GM12878 (cell line): ENCODE results near the gene ZDHHC14. TPM values are rescaled to one million over a fixed set of nuclear protein-coding genes. Genes with fewer than 3 reads are reported as not detected.

ENCODE experiments used
- ATAC-seq: fragments of 200-7000 bp; cut with Tn5 transposase; 3 replicates; pipeline ENCODE4 v1.9.1; 2020; ENCODE audit warnings: mild to moderate bottlenecking, moderate library complexity
- BruUV-seq: library from RNA; stranded (reverse); fragments of 400-500 nt; replicated peaks from 2 replicates; lab custom pipeline; 2021; lab: Mats Ljungman, UMichigan
- CTCF ChIA-PET: fragments of 300-600 bp; sonication (Branson Sonifier 250); formaldehyde crosslinking; extraction: SDS; loops from one replicate; lab custom pipeline; 2021; ENCODE audit warnings: inconsistent platforms; lab: Yijun Ruan, JAX
- POLR2A ChIA-PET: fragments of 350-600 bp; formaldehyde crosslinking; extraction: SDS; loops from one replicate; lab custom pipeline; 2021; ENCODE audit warnings: inconsistent platforms; lab: Charles Lee
- RAD21 ChIA-PET: fragments of 300-600 bp; sonication (Branson Sonifier 250); formaldehyde crosslinking; loops from one replicate; lab custom pipeline; 2023; ENCODE audit warnings: antibody characterized with exemption; ENCODE audit not compliant: unreplicated experiment; lab: Charles Lee
- SMC1A ChIA-PET: fragments of 300-600 bp; sonication (Branson Sonifier 250); formaldehyde crosslinking; loops from one replicate; lab custom pipeline; 2023; ENCODE audit not compliant: unreplicated experiment, uncharacterized antibody; lab: Charles Lee
- DNase-seq: peaks from one replicate; pipeline ENCODE4 v3.0.0-alpha.2; 2011; ENCODE audit warnings: low read depth, low spot score
- FAIRE-seq: peaks from 3 replicates; lab custom pipeline; 2011; peaks lifted over from hg19 to GRCh38; lab: Jason Lieb, UNC
- H2AFZ ChIP-seq: 2 replicates; pipeline ENCODE4 v1.6.0; 2011; ENCODE audit warnings: low read depth, low read length, control low read depth; ENCODE audit not compliant: control insufficient read depth
- H3K27ac ChIP-seq: 2 replicates; pipeline ENCODE4 v1.5.1; 2011; ENCODE audit warnings: control low read depth; ENCODE audit not compliant: control insufficient read depth, insufficient read depth
- H3K27me3 ChIP-seq, 2 experiments: replicated peaks in 1 of 2; 2 replicates each; pipeline versions ENCODE4 v1.6.0 to v1.6.1; 2011; ENCODE audit warnings: low read length in 1 of 2; ENCODE audit not compliant: control insufficient read depth in 2 of 2, insufficient read depth in 2 of 2
- H3K36me3 ChIP-seq, 2 experiments: 2 replicates each; pipeline ENCODE4 v1.5.1; 2011; ENCODE audit warnings: low read length in 1 of 2; ENCODE audit not compliant: control insufficient read depth in 2 of 2, insufficient read depth in 2 of 2
- H3K4me1 ChIP-seq: 2 replicates; pipeline ENCODE4 v1.6.1; 2011; ENCODE audit warnings: mild to moderate bottlenecking, low read length, moderate library complexity, mixed read lengths; ENCODE audit not compliant: control insufficient read depth, insufficient read depth
- H3K4me2 ChIP-seq: 2 replicates; pipeline ENCODE4 v1.6.0; 2011; ENCODE audit warnings: control low read depth; ENCODE audit not compliant: control insufficient read depth, insufficient read depth
- H3K4me3 ChIP-seq: fragments of 200-600 bp; sonication (generic); 2 replicates; pipeline ENCODE4 v1.5.1; 2016
- H3K79me2 ChIP-seq: 2 replicates; pipeline ENCODE4 v1.6.0; 2011; ENCODE audit warnings: low read length; ENCODE audit not compliant: control insufficient read depth, insufficient read depth
- H3K9ac ChIP-seq: 2 replicates; pipeline ENCODE4 v1.8.0; 2011; ENCODE audit warnings: low read length, control low read depth, mixed read lengths; ENCODE audit not compliant: control insufficient read depth, insufficient read depth
- H3K9me3 ChIP-seq: replicated peaks from 3 replicates; pipeline ENCODE4 v1.5.1; 2011; ENCODE audit warnings: mild to moderate bottlenecking, low read length; ENCODE audit not compliant: control insufficient read depth, insufficient read depth
- H4K20me1 ChIP-seq: 2 replicates; pipeline ENCODE4 v1.6.0; 2011; ENCODE audit not compliant: control insufficient read depth, insufficient read depth
- MYC ChIP-seq: IDR thresholded peaks from 2 replicates; pipeline ENCODE4 v1.6.1; 2011; ENCODE audit warnings: mild to moderate bottlenecking, low read length, moderate library complexity, inconsistent platforms; ENCODE audit not compliant: insufficient read depth, insufficient replicate concordance, insufficient read length, severe bottlenecking
- RB1 ChIP-seq: fragments of 450-650 bp; formaldehyde crosslinking; IDR thresholded peaks from 2 replicates; pipeline ENCODE4 v1.6.1; 2017; ENCODE audit warnings: mild to moderate bottlenecking, borderline replicate concordance
- SMC3 ChIP-seq: IDR thresholded peaks from 2 replicates; pipeline ENCODE4 v1.6.1; 2011; ENCODE audit warnings: low read length, improper control_type of control experiment, borderline replicate concordance
- WGBS: methylation state at CpG from one replicate; pipeline ENCODE4 v1.1.6; 2016; ENCODE audit warnings: low lambda C conversion rate; ENCODE audit not compliant: insufficient replicate concordance, insufficient coverage; ENCODE audit errors: missing lambda C conversion rate; 5-methylcytosine and 5-hydroxymethylcytosine counted together
- in situ Hi-C: fragments of 300-500 bp; cut with MboI; formaldehyde crosslinking; loops from 9 replicates; pipeline ENCODE4 v1.14.3; 2018; ENCODE audit warnings: mixed read lengths
- intact Hi-C: fragments of 100-400 bp; cut with micrococcal nuclease; formaldehyde crosslinking; loops from one replicate; pipeline ENCODE4 v1.14.2; 2022; ENCODE audit not compliant: unreplicated experiment
- polyA plus RNA-seq, 11 experiments: library from polyadenylated mRNA; depleted of rRNA in 4 of 11; unstranded in 6 of 11; stranded (reverse) in 5 of 11; fragments of >200 nt; fragmentation: Nextera tagmentation in 4 of 11; fragmentation: Illumina TruSeq in 1 of 11; extraction: Ambion mirVana in 4 of 11; extraction: Trizol in 1 of 11; gene quantifications; 1 replicate in 1 of 11; 2 replicates in 10 of 11; pipeline versions ENCODE4 v1.2.1 to v1.2.3, GENCODE V29; 2011 to 2016; ENCODE audit warnings: inconsistent platforms in 2 of 11, missing spikeins in 2 of 11, low read depth in 1 of 11
- total RNA-seq, 4 experiments: library from RNA; depleted of rRNA in 3 of 4; stranded (reverse); fragments of >200 nt in 3 of 4; fragmentation: Illumina TruSeq in 1 of 4; extraction: Trizol in 1 of 4; gene quantifications; 2 replicates each; pipeline versions ENCODE4 v1.2.1 to v1.2.3, GENCODE V29; 2013 to 2021
- TF ChIP-seq, protein P1 (sequence below), 3 experiments: IDR thresholded peaks in 2 of 3; conservative IDR thresholded peaks in 1 of 3; 2 replicates each; pipeline ENCODE4 v1.5.1; 2011; ENCODE audit warnings: low read depth in 3 of 3, low read length in 3 of 3, mild to moderate bottlenecking in 3 of 3, control low read depth in 2 of 3, moderate library complexity in 2 of 3, inconsistent platforms in 1 of 3, mixed read lengths in 1 of 3; ENCODE audit not compliant: control insufficient read depth in 2 of 3, insufficient read depth in 1 of 3; ENCODE audit errors: extremely low read depth in 1 of 3

The ZDHHC14 gene
- total and polyA plus RNA-seq, 10 of the 15 experiments (the other 5 are each of a cell fraction or from before 2014, with no cell fraction given) = 0.15 to 16.0 (median 0.76) TPM; not detected in 1

DNA sequence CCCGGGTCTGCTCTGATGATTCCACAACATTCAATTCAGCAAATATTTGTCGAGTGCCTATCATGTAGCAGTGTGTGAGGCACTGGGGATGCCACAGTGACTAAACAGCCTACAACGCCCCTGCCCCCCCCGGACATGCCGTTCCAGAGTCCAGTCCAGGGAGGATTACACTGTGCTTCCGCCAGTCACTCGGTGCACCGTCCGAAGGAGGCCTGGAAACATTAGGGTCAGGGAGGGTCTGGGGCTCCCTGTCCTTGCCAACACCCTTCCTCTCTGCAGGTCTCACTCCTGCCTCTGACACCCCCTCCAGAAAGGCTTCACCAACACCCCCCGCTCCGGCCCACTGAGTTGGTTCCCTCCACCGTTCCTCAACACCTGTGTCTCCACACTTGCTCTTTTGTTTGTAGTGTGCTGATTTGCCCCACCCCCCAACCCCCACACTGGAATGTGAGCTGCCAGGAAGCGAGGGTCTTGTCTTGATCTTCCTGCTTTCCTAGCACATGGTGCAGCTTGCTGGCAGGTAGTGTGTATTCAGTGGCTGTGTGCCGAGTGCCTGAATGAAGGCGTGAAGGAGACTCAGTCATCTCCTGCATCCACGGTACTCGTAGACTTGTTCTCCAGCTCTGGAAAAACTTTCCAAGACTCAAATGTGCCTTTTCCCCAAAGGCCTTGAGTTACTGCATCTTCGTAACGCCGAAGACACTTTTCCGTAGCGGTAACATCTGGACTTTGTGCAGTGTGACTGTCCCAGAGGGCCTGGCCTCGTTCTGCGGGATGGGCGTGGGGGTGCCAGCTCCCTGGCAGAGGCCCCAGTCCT is 150.4 kb downstream of the ZDHHC14 start:
- Histone ChIP-seq H3K9ac (no peak overlapping the region), H3K79me2 (no peaks in the 10 kb centered on the region), H4K20me1 (no peaks in the 10 kb centered on the region), H3K4me1 (peaks cover 8% of the 10 kb centered on the region; the same call in 1 of the 2 replicates), H3K27me3 (no peaks in the 10 kb centered on the region), H3K4me3 (no peak overlapping the region), H3K9me3 (no peaks in the 10 kb centered on the region; the same call in 2 of the 3 replicates), H3K27ac (no peak overlapping the region), H3K36me3 (peaks cover 0 to 2% of the 10 kb centered on the region in 2 experiments; a peak in 1 of 4 replicates), H2AFZ (no peak overlapping the region), H3K4me2 (no peak overlapping the region)
- POLR2A ChIA-PET = no interaction called here
- WGBS = 84% methylated on average over 25 of the region's 25 CpGs
- TF ChIP-seq RB1 (no peak), MYC (no peak), SMC3 (no peak)
- TF ChIP-seq, protein P1, sequence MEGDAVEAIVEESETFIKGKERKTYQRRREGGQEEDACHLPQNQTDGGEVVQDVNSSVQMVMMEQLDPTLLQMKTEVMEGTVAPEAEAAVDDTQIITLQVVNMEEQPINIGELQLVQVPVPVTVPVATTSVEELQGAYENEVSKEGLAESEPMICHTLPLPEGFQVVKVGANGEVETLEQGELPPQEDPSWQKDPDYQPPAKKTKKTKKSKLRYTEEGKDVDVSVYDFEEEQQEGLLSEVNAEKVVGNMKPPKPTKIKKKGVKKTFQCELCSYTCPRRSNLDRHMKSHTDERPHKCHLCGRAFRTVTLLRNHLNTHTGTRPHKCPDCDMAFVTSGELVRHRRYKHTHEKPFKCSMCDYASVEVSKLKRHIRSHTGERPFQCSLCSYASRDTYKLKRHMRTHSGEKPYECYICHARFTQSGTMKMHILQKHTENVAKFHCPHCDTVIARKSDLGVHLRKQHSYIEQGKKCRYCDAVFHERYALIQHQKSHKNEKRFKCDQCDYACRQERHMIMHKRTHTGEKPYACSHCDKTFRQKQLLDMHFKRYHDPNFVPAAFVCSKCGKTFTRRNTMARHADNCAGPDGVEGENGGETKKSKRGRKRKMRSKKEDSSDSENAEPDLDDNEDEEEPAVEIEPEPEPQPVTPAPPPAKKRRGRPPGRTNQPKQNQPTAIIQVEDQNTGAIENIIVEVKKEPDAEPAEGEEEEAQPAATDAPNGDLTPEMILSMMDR (IDR thresholded peaks at IDR 0.05 in 2 of 3, conservative IDR thresholded peaks at IDR 0.05 in 1 of 3; ENCODE audit: control insufficient read depth in 2 of 3, extremely low read depth in 1 of 3, insufficient read depth in 1 of 3, low read depth in 3 of 3, low read length in 3 of 3) = no peak
- no TSS peak for BruUV-seq
- DNase-seq = no peak
- intact Hi-C loops (no loop called here), in situ Hi-C loops (no loop called here)
- ATAC-seq = no peak
- SMC1A ChIA-PET = interaction anchor here (1.1 to 7.1 kb wide), 6 partner anchors 10 to 68 kb away, joined by 4 to 71 read pairs (median 8); no protein-coding TSS in a partner anchor
- RAD21 ChIA-PET = interaction anchor here (1.2 kb wide), 1 partner anchor 71 kb away, joined by 3 read pairs; no protein-coding TSS in a partner anchor
- CTCF ChIA-PET = interaction anchor here (1.1 to 2.4 kb wide), 3 partner anchors 11 to 60 kb away, joined by 4 to 8 read pairs (median 4); no protein-coding TSS in a partner anchor
- FAIRE-seq = no peak
